GM21717 (cell line): Measurements from ENCODE around the gene TP63.
"Not testable (repeated sequence)": the region's sequence is repeated elsewhere in the genome, so short reads cannot be mapped to it uniquely, and the experiment has no call there.

ENCODE experiments used
- ATAC-seq: cut with Tn5 transposase; IDR thresholded peaks from one replicate; pipeline ENCODE4 v1.9.1; 2021; ENCODE audit warnings: mild to moderate bottlenecking, moderate library complexity; ENCODE audit not compliant: unreplicated experiment

The TP63 gene

GRCh38 chr3:189720736-189721417, 89.7 kb downstream of the TP63 start:
- no peak for ATAC-seq

GRCh38 chr3:189721873-189722665, 90.9 kb downstream of the TP63 start:
- no peak for ATAC-seq

- ATAC-seq: no peak
These were observed 93.2 kb downstream of the TP63 start for GRCh38 chr3:189724356-189724755.

- ATAC-seq: no peak
These were observed 95.1 kb downstream of the TP63 start for GRCh38 chr3:189726277-189726676.

GRCh38 chr3:189727158-189727557, 96.0 kb downstream of the TP63 start:
- no peak for ATAC-seq

GRCh38 chr3:189727898-189728297, 96.7 kb downstream of the TP63 start:
- ATAC-seq: no peak

GRCh38 chr3:189728915-189729314, 97.7 kb downstream of the TP63 start:
- ATAC-seq: no peak

GRCh38 chr3:189734061-189734460, 102.9 kb downstream of the TP63 start:
- no peak for ATAC-seq

GRCh38 chr3:189735913-189736312, 104.7 kb downstream of the TP63 start:
- no peak for ATAC-seq

- ATAC-seq: no peak
These were observed 105.9 kb downstream of the TP63 start for GRCh38 chr3:189737071-189737470.

- ATAC-seq: no peak
These were observed 106.4 kb downstream of the TP63 start for GRCh38 chr3:189737619-189738018.

- ATAC-seq: no peak
These were observed 108.2 kb downstream of the TP63 start for GRCh38 chr3:189739378-189739777.

- ATAC-seq: no peak
These were observed 109.0 kb downstream of the TP63 start for GRCh38 chr3:189740156-189740555.

GRCh38 chr3:189744235-189744634, 113.0 kb downstream of the TP63 start:
- no peak for ATAC-seq

GRCh38 chr3:189745622-189746021, 114.4 kb downstream of the TP63 start:
- ATAC-seq: no peak

- ATAC-seq: no peak
These were observed 116.9 kb downstream of the TP63 start for GRCh38 chr3:189748046-189748445.

GRCh38 chr3:189750972-189751371, 119.8 kb downstream of the TP63 start:
- ATAC-seq: not testable (repeated sequence)

- no peak for ATAC-seq
These were observed 123.2 kb downstream of the TP63 start for GRCh38 chr3:189754356-189754755.

GRCh38 chr3:189756582-189757078, 125.4 kb downstream of the TP63 start:
- ATAC-seq: no peak

- ATAC-seq: no peak
These were observed 127.0 kb downstream of the TP63 start for GRCh38 chr3:189758186-189758585.

- ATAC-seq: no peak
These were observed 135.2 kb downstream of the TP63 start for GRCh38 chr3:189766416-189766815.

GRCh38 chr3:189771842-189772450, 140.8 kb downstream of the TP63 start:
- no peak for ATAC-seq
